ENCODE data around the gene PITX2. TPM values are rescaled to one million over a fixed set of nuclear protein-coding genes. Genes with fewer than 3 reads are reported as not detected.

Gene PITX2
- total RNA-seq, 1 experiment from 2014 or later = 8.3 TPM

DNA sequence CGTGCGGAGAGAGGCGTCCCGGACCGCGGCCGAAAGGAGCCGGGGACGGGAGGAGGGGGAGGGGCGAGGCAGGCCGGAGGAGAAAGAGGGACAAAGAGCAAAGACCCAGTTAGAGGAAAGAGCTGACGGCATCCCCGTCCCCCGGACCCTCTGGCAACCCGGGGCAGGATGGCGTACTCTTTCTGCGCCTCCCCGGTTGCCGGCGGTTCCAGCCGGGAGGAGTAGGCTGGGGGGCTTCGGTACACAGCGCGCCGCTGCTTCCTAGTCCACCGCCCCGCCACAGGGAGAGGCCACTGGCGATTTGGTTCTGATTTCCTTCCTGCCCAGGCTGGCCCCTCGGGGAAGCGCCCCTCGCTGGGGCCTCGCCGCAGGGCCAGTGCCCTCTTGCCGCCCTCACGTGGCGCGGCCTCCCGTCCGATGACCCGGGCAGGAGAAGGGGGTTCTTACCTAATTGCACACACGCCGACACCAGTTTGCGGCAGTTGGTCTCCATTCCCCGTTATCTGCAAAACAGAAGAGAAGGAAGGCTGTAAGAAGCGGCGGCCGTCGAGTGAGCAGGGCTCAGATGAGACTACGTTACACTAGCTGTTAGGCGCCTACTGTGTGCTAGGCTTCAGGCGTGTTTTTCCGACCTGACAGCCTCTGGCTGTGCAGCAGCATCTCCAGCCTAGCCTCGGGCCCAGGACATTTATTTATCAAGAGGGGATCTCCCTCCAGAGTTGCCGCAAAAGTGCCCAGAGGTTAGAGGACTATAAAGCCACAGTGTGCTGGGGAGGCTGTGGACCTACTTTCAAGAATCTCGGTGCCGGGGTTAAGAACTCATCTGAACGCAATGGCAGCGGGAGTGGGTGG lies 9.9 kb upstream of the PITX2 start:
- no peaks in the 10 kb centered on the region for H3K9me2 ChIP-seq (ENCODE audit: insufficient read depth)
- no TSS peak for BruUV-seq (replicated peaks)
- H2AFZ ChIP-seq (ENCODE audit: low read depth, low read length, poor library complexity, severe bottlenecking) = no peak overlapping the region
- no peaks in the 10 kb centered on the region for H3K36me3 ChIP-seq (ENCODE audit: control insufficient read depth in 1 of 2, insufficient read depth in 2 of 2, low read length in 2 of 2)
- H3K9ac ChIP-seq (ENCODE audit: low read length) = no peak overlapping the region
- H3K4me3 ChIP-seq (replicated peaks in 1 of 2; ENCODE audit: low read depth in 1 of 2, low read length in 2 of 2) = no peak overlapping the region
- ChIA-PET CTCF (interaction anchor here (1.3 kb wide), 1 partner anchor 327 kb away, joined by 3 read pairs; no protein-coding TSS in a partner anchor), RAD21 (ENCODE audit: low non-redundant PET in 1 of 2, low total read pairs in 2 of 2, uncharacterized antibody in 2 of 2, unreplicated experiment in 2 of 2) (no interaction called here), POLR2A (no interaction called here)
- no peaks in the 10 kb centered on the region for H3K79me2 ChIP-seq (ENCODE audit: insufficient read depth, low read length)
- ATAC-seq = no peak
- intact Hi-C loops (cut with micrococcal nuclease) = loop anchor here (1.0 to 10.0 kb wide), 5 partner anchors 502 to 1400 kb away; no protein-coding TSS in a partner anchor
- H3K4me2 ChIP-seq (ENCODE audit: low read length) = no peak overlapping the region
- peaks cover 4 to 23% of the 10 kb centered on the region in 2 experiments; a peak in 3 of 4 replicates for H3K4me1 ChIP-seq (ENCODE audit: control insufficient read depth in 1 of 2, insufficient read depth in 2 of 2, low read length in 2 of 2)
- H3K9me3 ChIP-seq (ENCODE audit: control insufficient read depth in 1 of 2, insufficient read depth in 1 of 2, low read depth in 1 of 2, low read length in 2 of 2) = no peaks in the 10 kb centered on the region
- no peak overlapping the region for H3K27ac ChIP-seq (ENCODE audit: low read depth, low read length)
- no peak for DNase-seq (ENCODE audit: low read depth, low spot score)
- H3K27me3 ChIP-seq (ENCODE audit: insufficient read depth, low read length) = no peaks in the 10 kb centered on the region
- no peaks in the 10 kb centered on the region for H4K20me1 ChIP-seq (ENCODE audit: insufficient read depth)
- TF ChIP-seq CBX3 (IDR thresholded peaks at IDR 0.05; ENCODE audit: low read depth) (no peak), YY1 (IDR thresholded peaks at IDR 0.05; ENCODE audit: extremely low read depth, insufficient replicate concordance, low read depth, low read length) (no peak), ELF1 (IDR thresholded peaks at IDR 0.05; ENCODE audit: borderline replicate concordance, low read depth) (no peak), POLR2A (IDR thresholded peaks at IDR 0.05; ENCODE audit: borderline replicate concordance, extremely low read depth, insufficient read depth, insufficient read length) (no peak), EZH2phosphoT487 (IDR thresholded peaks at IDR 0.05; ENCODE audit: borderline replicate concordance) (no peak), SIN3A (IDR thresholded peaks at IDR 0.05; ENCODE audit: low read depth) (no peak), CEBPB (IDR thresholded peaks at IDR 0.05; ENCODE audit: low read depth) (no peak), FOSL1 (IDR thresholded peaks at IDR 0.05; ENCODE audit: low read depth) (no peak), JUND (IDR thresholded peaks at IDR 0.05) (no peak), ZFX (IDR thresholded peaks at IDR 0.05) (no peak), EGR1 (IDR thresholded peaks at IDR 0.05; ENCODE audit: low read depth) (no peak), RAD21 (IDR thresholded peaks at IDR 0.05; ENCODE audit: low read depth) (no peak), SRF (IDR thresholded peaks at IDR 0.05; ENCODE audit: low read depth) (no peak), POLR2AphosphoS5 (IDR thresholded peaks at IDR 0.05; ENCODE audit: low read depth, low read length) (no peak), EZH2 (IDR thresholded peaks at IDR 0.05) (no peak)
- TF ChIP-seq, protein P1, sequence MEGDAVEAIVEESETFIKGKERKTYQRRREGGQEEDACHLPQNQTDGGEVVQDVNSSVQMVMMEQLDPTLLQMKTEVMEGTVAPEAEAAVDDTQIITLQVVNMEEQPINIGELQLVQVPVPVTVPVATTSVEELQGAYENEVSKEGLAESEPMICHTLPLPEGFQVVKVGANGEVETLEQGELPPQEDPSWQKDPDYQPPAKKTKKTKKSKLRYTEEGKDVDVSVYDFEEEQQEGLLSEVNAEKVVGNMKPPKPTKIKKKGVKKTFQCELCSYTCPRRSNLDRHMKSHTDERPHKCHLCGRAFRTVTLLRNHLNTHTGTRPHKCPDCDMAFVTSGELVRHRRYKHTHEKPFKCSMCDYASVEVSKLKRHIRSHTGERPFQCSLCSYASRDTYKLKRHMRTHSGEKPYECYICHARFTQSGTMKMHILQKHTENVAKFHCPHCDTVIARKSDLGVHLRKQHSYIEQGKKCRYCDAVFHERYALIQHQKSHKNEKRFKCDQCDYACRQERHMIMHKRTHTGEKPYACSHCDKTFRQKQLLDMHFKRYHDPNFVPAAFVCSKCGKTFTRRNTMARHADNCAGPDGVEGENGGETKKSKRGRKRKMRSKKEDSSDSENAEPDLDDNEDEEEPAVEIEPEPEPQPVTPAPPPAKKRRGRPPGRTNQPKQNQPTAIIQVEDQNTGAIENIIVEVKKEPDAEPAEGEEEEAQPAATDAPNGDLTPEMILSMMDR (IDR thresholded peaks at IDR 0.05 in 2 of 3, conservative IDR thresholded peaks at IDR 0.05 in 1 of 3; ENCODE audit: borderline replicate concordance in 1 of 3, insufficient read depth in 1 of 3, low read depth in 2 of 3, low read length in 2 of 3) = no peak
- TF ChIP-seq, protein P2, sequence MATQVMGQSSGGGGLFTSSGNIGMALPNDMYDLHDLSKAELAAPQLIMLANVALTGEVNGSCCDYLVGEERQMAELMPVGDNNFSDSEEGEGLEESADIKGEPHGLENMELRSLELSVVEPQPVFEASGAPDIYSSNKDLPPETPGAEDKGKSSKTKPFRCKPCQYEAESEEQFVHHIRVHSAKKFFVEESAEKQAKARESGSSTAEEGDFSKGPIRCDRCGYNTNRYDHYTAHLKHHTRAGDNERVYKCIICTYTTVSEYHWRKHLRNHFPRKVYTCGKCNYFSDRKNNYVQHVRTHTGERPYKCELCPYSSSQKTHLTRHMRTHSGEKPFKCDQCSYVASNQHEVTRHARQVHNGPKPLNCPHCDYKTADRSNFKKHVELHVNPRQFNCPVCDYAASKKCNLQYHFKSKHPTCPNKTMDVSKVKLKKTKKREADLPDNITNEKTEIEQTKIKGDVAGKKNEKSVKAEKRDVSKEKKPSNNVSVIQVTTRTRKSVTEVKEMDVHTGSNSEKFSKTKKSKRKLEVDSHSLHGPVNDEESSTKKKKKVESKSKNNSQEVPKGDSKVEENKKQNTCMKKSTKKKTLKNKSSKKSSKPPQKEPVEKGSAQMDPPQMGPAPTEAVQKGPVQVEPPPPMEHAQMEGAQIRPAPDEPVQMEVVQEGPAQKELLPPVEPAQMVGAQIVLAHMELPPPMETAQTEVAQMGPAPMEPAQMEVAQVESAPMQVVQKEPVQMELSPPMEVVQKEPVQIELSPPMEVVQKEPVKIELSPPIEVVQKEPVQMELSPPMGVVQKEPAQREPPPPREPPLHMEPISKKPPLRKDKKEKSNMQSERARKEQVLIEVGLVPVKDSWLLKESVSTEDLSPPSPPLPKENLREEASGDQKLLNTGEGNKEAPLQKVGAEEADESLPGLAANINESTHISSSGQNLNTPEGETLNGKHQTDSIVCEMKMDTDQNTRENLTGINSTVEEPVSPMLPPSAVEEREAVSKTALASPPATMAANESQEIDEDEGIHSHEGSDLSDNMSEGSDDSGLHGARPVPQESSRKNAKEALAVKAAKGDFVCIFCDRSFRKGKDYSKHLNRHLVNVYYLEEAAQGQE (IDR thresholded peaks at IDR 0.05; ENCODE audit: low read depth) = no peak
- TF ChIP-seq, protein P3, sequence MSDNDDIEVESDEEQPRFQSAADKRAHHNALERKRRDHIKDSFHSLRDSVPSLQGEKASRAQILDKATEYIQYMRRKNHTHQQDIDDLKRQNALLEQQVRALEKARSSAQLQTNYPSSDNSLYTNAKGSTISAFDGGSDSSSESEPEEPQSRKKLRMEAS (IDR thresholded peaks at IDR 0.05) = no peak
- TF ChIP-seq, protein P4, sequence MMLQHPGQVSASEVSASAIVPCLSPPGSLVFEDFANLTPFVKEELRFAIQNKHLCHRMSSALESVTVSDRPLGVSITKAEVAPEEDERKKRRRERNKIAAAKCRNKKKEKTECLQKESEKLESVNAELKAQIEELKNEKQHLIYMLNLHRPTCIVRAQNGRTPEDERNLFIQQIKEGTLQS (IDR thresholded peaks at IDR 0.05) = no peak

All from HCT116 (cell line).